Lung (tissue), 12 donors: ENCODE measurements around the gene NAALADL2. TPM values are rescaled to one million over a fixed set of nuclear protein-coding genes. Genes with fewer than 3 reads are reported as not detected.
"Not testable (repeated sequence)": the region's sequence is repeated elsewhere in the genome, so short reads cannot be mapped to it uniquely, and the experiment has no call there.

Experiments used
- ATAC-seq: fragments of 200-7000 bp; cut with Tn5 transposase; one replicate; pipeline ENCODE4 v1.9.1; 2020; ENCODE audit warnings: moderate number of reproducible peaks; ENCODE audit not compliant: insufficient read depth, low FRiP score
- DNase-seq, 3 donors: peaks; one replicate each; pipeline ENCODE4 v3.0.0-alpha.2; 2013 to 2017
- H3K27ac ChIP-seq, 2 donors: one replicate each; pipeline ENCODE4 v1.5.1; 2013; ENCODE audit warnings: mild to moderate bottlenecking in 2 of 2, moderate library complexity in 2 of 2, control low read depth in 1 of 2, inconsistent platforms in 1 of 2, low read depth in 1 of 2, low read length in 1 of 2
- H3K27me3 ChIP-seq, 3 donors: one replicate each; pipeline ENCODE4 v1.5.1; 2013; ENCODE audit warnings: low read length in 2 of 3; ENCODE audit not compliant: control insufficient read depth in 3 of 3, insufficient read depth in 3 of 3
- H3K36me3 ChIP-seq, 4 donors: one replicate each; pipeline ENCODE4 v1.5.1; 2013; ENCODE audit warnings: low read length in 4 of 4, mild to moderate bottlenecking in 1 of 4, moderate library complexity in 1 of 4; ENCODE audit not compliant: control insufficient read depth in 4 of 4, insufficient read depth in 4 of 4
- H3K4me1 ChIP-seq, 5 donors: one replicate each; pipeline ENCODE4 v1.5.1; 2013; ENCODE audit warnings: low read length in 5 of 5, mild to moderate bottlenecking in 2 of 5, moderate library complexity in 1 of 5; ENCODE audit not compliant: control insufficient read depth in 5 of 5, insufficient read depth in 5 of 5
- H3K4me3 ChIP-seq: one replicate; pipeline ENCODE4 v1.5.1; 2013; ENCODE audit warnings: mild to moderate bottlenecking, control low read depth, moderate library complexity
- H3K9ac ChIP-seq, 2 donors: one replicate each; pipeline ENCODE4 v1.5.1; 2013; ENCODE audit warnings: low read length in 2 of 2, control low read depth in 1 of 2; ENCODE audit not compliant: insufficient read depth in 1 of 2
- H3K9me3 ChIP-seq, 4 donors: one replicate each; pipeline ENCODE4 v1.5.1; 2013; ENCODE audit warnings: low read length in 3 of 4, mild to moderate bottlenecking in 1 of 4, moderate library complexity in 1 of 4; ENCODE audit not compliant: control insufficient read depth in 4 of 4, insufficient read depth in 3 of 4
- WGBS, 2 donors: extraction: QIAGEN DNeasy Blood & Tissue Kit; methylation state at CpG; one replicate each; pipeline ENCODE4 v1.1.7; 2013; 5-methylcytosine and 5-hydroxymethylcytosine counted together
- polyA plus RNA-seq, 2 donors: library from polyadenylated mRNA; stranded (reverse); fragments of 200-250 nt; gene quantifications; one replicate each; pipeline ENCODE4 v1.2.1, GENCODE V29; 2013
- total RNA-seq, 2 donors: library from RNA; depleted of rRNA in 1 of 2; stranded (reverse); fragments of >200 nt in 1 of 2; gene quantifications; one replicate each; pipeline ENCODE4 v1.2.1, GENCODE V29; 2014 to 2021
- TF ChIP-seq, protein P1 (sequence below): IDR thresholded peaks from 2 replicates; pipeline ENCODE4 v1.5.1; 2012; ENCODE audit warnings: mild to moderate bottlenecking; ENCODE audit errors: control extremely low read depth, extremely low read depth
- donor health status: control.
- donor health status: control.
- donor health status: Bipolar disorder and iron deficiency.
- donor health status: healthy.
- donor health status: DM: yes; HTN: yes; CAD: no.

NAALADL2 gene
- total and polyA plus RNA-seq, 4 donors = 0.49 to 46.7 (median 4.7) TPM

DNA sequence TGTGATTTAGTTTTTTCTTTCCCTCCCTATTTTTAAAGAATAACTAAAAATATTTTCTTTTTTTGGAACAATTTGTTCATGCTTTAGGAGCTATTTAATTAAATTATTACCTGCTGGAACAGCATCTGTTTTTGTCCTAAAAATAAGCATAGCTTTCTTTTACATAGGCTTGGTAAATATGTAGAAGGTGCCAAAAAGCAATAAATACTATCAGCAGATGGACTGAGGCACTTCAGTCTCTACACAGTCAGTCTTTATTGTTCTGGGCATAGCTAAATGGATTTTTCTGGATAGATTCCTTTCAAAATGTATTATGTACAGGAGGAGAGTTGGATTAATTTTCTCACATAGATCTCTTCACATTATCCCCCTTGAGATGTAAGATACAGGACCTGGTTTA lies 223.5 kb downstream of the NAALADL2 start:
- TF ChIP-seq, protein P1, sequence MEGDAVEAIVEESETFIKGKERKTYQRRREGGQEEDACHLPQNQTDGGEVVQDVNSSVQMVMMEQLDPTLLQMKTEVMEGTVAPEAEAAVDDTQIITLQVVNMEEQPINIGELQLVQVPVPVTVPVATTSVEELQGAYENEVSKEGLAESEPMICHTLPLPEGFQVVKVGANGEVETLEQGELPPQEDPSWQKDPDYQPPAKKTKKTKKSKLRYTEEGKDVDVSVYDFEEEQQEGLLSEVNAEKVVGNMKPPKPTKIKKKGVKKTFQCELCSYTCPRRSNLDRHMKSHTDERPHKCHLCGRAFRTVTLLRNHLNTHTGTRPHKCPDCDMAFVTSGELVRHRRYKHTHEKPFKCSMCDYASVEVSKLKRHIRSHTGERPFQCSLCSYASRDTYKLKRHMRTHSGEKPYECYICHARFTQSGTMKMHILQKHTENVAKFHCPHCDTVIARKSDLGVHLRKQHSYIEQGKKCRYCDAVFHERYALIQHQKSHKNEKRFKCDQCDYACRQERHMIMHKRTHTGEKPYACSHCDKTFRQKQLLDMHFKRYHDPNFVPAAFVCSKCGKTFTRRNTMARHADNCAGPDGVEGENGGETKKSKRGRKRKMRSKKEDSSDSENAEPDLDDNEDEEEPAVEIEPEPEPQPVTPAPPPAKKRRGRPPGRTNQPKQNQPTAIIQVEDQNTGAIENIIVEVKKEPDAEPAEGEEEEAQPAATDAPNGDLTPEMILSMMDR = no peak
- Histone ChIP-seq H3K27ac (no peak overlapping the region), H3K9ac (no peak overlapping the region), H3K36me3 (no peaks in the 10 kb centered on the region), H3K27me3 (no peaks in the 10 kb centered on the region), H3K4me1 (peaks cover 0 to 11% (median 0%) of the 10 kb centered on the region in 5 donors), H3K9me3 (no peaks in the 10 kb centered on the region), H3K4me3 (no peak overlapping the region)
- no peak for DNase-seq
- no peak for ATAC-seq

DNA sequence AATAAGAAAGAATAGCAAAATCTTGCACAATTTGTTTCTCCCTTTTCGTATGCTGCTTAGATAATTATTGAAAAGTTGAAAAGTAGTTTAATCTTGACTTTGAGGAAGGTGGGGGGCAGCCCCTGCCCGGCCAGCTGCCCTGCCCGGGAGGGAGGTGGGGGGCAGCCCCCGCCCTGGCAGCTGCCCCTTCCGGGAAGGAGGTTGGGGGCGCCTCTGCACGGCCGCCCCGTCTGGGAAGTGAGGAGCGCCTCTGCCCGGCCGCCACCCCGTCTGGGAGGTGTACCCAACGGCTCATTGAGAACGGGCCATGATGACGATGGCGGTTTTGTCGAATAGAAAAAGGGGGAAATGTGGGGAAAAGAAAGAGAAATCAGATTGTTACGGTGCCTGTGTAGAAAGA lies 228.0 kb downstream of the NAALADL2 start:
- not testable (repeated sequence) for H3K36me3 ChIP-seq, H3K27ac ChIP-seq, H3K9ac ChIP-seq, DNase-seq, H3K4me1 ChIP-seq, H3K9me3 ChIP-seq, ATAC-seq, H3K4me3 ChIP-seq, H3K27me3 ChIP-seq
- 92% methylated on average over 19 of the region's 19 CpGs for WGBS, 2 donors

DNA sequence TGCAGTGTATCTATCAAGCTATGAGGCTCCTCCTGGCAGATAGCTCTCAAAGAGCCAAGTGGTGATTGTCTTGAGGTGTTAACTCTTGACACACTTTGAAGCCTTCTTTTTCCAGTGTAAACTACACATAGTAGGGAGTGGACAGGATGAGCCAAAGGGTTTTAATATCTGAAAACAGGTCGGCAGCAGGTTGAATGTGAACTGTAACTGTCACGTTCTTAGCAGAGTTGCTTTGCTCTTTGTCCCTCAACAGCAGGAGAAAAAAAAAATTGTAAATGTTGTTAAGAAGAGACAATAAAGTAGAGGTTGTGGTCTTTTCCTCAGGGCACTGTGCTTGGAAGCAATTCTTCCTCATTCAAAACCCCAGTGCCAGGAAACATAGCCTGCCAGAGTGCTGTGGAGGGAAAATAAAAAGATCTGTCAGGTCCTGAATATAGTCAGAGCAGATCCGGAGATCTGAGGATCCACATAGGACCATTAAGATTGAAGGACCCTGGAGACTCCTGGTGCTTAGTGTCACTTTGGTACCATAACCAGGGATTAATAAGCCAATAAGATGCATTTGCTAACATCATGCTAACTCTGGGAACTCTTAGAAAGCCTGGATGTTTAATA lies 229.7 kb downstream of the NAALADL2 start:
- no peaks in the 10 kb centered on the region for H3K27me3 ChIP-seq
- H3K9ac ChIP-seq = no peak overlapping the region
- H3K27ac ChIP-seq = no peak overlapping the region
- no peaks in the 10 kb centered on the region for H3K9me3 ChIP-seq
- 87 to 91% methylated on average over 3 of the region's 3 CpGs for WGBS, 2 donors
- no peak overlapping the region for H3K4me3 ChIP-seq
- DNase-seq = no peak
- no peak for ATAC-seq
- TF ChIP-seq, protein P1 = no peak
- no peaks in the 10 kb centered on the region for H3K36me3 ChIP-seq
- peaks cover 0 to 9% (median 0%) of the 10 kb centered on the region in 5 donors for H3K4me1 ChIP-seq

DNA sequence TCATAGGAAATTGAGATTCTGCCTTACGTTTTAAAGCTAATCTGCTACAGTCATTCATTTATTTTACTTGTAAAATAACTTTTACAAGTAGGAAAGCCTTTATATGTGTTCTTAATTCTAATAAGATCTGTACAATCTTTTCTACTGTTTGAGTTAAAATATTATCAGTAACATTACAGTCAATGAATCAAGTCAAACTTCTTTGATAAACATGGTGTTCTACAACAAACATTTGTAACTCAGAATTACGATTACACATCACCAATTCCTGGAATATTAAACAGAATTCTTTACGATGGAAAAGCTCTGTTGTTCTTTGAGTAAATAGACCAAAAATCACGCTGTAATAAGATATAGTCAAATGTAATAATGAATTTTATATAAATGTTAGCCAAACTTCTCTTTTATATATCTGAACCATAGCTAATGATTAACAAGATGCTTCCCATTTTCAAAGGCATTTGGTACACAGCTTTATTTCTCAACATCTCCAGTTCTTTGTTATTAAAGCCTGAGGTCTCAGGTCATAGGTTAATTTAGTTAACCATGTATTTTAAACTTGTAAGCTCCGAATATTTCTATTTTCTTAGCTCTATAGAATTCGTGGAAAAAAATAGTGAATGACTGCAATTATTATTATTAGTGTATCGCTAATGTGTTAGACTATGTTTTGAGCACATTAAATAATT lies 232.4 kb downstream of the NAALADL2 start:
- Histone ChIP-seq H3K27me3 (no peaks in the 10 kb centered on the region), H3K4me1 (peaks cover 0 to 19% (median 0%) of the 10 kb centered on the region in 5 donors), H3K36me3 (no peaks in the 10 kb centered on the region), H3K9me3 (no peaks in the 10 kb centered on the region), H3K9ac (no peak overlapping the region), H3K4me3 (no peak overlapping the region), H3K27ac (no peak overlapping the region)
- TF ChIP-seq, protein P1 = no peak
- 76 to 82% methylated on average over 7 of the region's 7 CpGs for WGBS, 2 donors
- no peak for DNase-seq
- ATAC-seq = no peak
